Measurements from ENCODE around the gene ASTN2.
A peak's percentile ranks its signal among the peaks of the same experiment; 100 is the strongest.

ASTN2 gene

GRCh38 chr9:116907989-116908388 is 506.9 kb downstream of the ASTN2 start:
- Histone ChIP-seq H3K4me3 (ENCODE audit: low read depth, low read length) (no peak overlapping the region), H3K36me3 (peaks cover 7% of the 10 kb centered on the region; the same call in 1 of the 2 replicates), H3K9me3 (ENCODE audit: severe bottlenecking) (no peaks in the 10 kb centered on the region), H3K27ac (no peak overlapping the region), H3K27me3 (ENCODE audit: insufficient read depth, low read depth, severe bottlenecking) (no peaks in the 10 kb centered on the region)
- no peak for DNase-seq
- no peak for TF ChIP-seq CTCF (IDR thresholded peaks at IDR 0.05; ENCODE audit: low read depth, low read length)

- DNase-seq, result no peak
- no peak for TF ChIP-seq CTCF (IDR thresholded peaks at IDR 0.05; ENCODE audit: low read depth, low read length)
- Histone ChIP-seq H3K27ac (no peak overlapping the region), H3K27me3 (ENCODE audit: insufficient read depth, low read depth, severe bottlenecking) (no peaks in the 10 kb centered on the region), H3K9me3 (ENCODE audit: severe bottlenecking) (no peaks in the 10 kb centered on the region), H3K4me3 (ENCODE audit: low read depth, low read length) (no peak overlapping the region), H3K36me3 (peaks cover 5% of the 10 kb centered on the region; the same call in 1 of the 2 replicates)
These were observed 509.7 kb downstream of the ASTN2 start for GRCh38 chr9:116905171-116905588.

- H3K36me3 ChIP-seq, result peaks cover 5% of the 10 kb centered on the region; the same call in 1 of the 2 replicates
- H3K27me3 ChIP-seq (ENCODE audit: insufficient read depth, low read depth, severe bottlenecking), result no peaks in the 10 kb centered on the region
- TF ChIP-seq CTCF (IDR thresholded peaks at IDR 0.05; ENCODE audit: low read depth, low read length), result 0 out of 2 replicates have a peak, but pooled peaks have one; percentile 7
- no peak overlapping the region for H3K4me3 ChIP-seq (ENCODE audit: low read depth, low read length)
- no peak overlapping the region for H3K27ac ChIP-seq
- no peak for DNase-seq
- H3K9me3 ChIP-seq (ENCODE audit: severe bottlenecking), result no peaks in the 10 kb centered on the region
These were observed 510.7 kb downstream of the ASTN2 start for GRCh38 chr9:116904165-116904564.

GRCh38 chr9:116901260-116901659 is 513.6 kb downstream of the ASTN2 start:
- Histone ChIP-seq H3K9me3 (ENCODE audit: severe bottlenecking) (no peaks in the 10 kb centered on the region), H3K27me3 (ENCODE audit: insufficient read depth, low read depth, severe bottlenecking) (no peaks in the 10 kb centered on the region), H3K4me3 (ENCODE audit: low read depth, low read length) (no peak overlapping the region), H3K27ac (no peak overlapping the region), H3K36me3 (peaks cover 5% of the 10 kb centered on the region; the same call in 1 of the 2 replicates)
- DNase-seq, result no peak
- TF ChIP-seq CTCF (IDR thresholded peaks at IDR 0.05; ENCODE audit: low read depth, low read length), result no peak

- peaks cover 5% of the 10 kb centered on the region; the same call in 1 of the 2 replicates for H3K36me3 ChIP-seq
- no peaks in the 10 kb centered on the region for H3K27me3 ChIP-seq (ENCODE audit: insufficient read depth, low read depth, severe bottlenecking)
- H3K4me3 ChIP-seq (ENCODE audit: low read depth, low read length), result no peak overlapping the region
- no peak for TF ChIP-seq CTCF (IDR thresholded peaks at IDR 0.05; ENCODE audit: low read depth, low read length)
- DNase-seq, result no peak
- H3K9me3 ChIP-seq (ENCODE audit: severe bottlenecking), result no peaks in the 10 kb centered on the region
- H3K27ac ChIP-seq, result no peak overlapping the region
These were observed 514.3 kb downstream of the ASTN2 start for GRCh38 chr9:116900543-116900942.

GRCh38 chr9:116900007-116900367 is 514.9 kb downstream of the ASTN2 start:
- Histone ChIP-seq H3K27ac (no peak overlapping the region), H3K4me3 (ENCODE audit: low read depth, low read length) (no peak overlapping the region), H3K9me3 (ENCODE audit: severe bottlenecking) (no peaks in the 10 kb centered on the region), H3K36me3 (peaks cover 5% of the 10 kb centered on the region; the same call in 1 of the 2 replicates), H3K27me3 (ENCODE audit: insufficient read depth, low read depth, severe bottlenecking) (no peaks in the 10 kb centered on the region)
- TF ChIP-seq CTCF (IDR thresholded peaks at IDR 0.05; ENCODE audit: low read depth, low read length), result no peak
- no peak for DNase-seq
